Activated CD8-positive, alpha-beta memory T cell treated with anti-CD3 and anti-CD28 coated beads, Interleukin-2, amount 50 U/mL, for 24 hours (primary cell): ENCODE data around the gene PRX.
A peak's percentile ranks its signal among the peaks of the same experiment; 100 is the strongest.
"Not testable (repeated sequence)": the region's sequence is repeated elsewhere in the genome, so short reads cannot be mapped to it uniquely, and the experiment has no call there.

Source experiments
- DNase-seq: peaks from one replicate; pipeline ENCODE4 v3.0.0-alpha.2; 2020; ENCODE audit errors: extremely low read depth

The PRX gene, protein sequence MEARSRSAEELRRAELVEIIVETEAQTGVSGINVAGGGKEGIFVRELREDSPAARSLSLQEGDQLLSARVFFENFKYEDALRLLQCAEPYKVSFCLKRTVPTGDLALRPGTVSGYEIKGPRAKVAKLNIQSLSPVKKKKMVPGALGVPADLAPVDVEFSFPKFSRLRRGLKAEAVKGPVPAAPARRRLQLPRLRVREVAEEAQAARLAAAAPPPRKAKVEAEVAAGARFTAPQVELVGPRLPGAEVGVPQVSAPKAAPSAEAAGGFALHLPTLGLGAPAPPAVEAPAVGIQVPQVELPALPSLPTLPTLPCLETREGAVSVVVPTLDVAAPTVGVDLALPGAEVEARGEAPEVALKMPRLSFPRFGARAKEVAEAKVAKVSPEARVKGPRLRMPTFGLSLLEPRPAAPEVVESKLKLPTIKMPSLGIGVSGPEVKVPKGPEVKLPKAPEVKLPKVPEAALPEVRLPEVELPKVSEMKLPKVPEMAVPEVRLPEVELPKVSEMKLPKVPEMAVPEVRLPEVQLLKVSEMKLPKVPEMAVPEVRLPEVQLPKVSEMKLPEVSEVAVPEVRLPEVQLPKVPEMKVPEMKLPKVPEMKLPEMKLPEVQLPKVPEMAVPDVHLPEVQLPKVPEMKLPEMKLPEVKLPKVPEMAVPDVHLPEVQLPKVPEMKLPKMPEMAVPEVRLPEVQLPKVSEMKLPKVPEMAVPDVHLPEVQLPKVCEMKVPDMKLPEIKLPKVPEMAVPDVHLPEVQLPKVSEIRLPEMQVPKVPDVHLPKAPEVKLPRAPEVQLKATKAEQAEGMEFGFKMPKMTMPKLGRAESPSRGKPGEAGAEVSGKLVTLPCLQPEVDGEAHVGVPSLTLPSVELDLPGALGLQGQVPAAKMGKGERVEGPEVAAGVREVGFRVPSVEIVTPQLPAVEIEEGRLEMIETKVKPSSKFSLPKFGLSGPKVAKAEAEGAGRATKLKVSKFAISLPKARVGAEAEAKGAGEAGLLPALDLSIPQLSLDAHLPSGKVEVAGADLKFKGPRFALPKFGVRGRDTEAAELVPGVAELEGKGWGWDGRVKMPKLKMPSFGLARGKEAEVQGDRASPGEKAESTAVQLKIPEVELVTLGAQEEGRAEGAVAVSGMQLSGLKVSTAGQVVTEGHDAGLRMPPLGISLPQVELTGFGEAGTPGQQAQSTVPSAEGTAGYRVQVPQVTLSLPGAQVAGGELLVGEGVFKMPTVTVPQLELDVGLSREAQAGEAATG (N-terminal part only)

DNA sequence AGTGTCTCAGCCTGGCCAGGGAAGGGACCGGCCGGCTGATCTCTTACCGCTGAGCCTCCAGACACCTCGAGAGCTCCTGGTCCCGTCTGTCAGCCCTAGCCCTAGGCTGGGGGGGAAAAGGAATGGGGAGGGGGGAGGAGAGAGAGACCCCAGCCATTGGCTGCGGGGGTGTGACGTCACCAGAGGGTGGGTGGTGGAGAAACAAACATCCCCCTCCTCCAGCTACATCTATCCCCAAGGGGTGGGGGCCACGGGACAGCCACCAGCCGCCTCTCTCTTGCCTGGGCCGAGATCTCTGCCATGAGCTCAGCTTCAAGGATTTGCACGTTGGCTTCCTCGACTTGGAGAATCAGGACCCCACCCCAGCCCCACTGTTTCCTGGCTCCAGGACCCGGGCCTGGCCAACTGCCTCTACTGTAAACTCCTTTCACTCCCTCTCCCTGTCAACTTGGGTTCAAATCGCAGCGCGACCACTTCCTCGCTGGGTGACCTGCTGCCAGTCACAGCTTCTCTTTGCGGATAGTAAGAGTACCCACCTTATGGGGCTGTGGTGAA is at the start of gene PRX:
PRX (minus strand) TSS at position 88 of the 555 bp plus-strand sequence. CDS start 5,446 bp downstream, outside the sequence.
- DNase-seq, result no peak

DNA sequence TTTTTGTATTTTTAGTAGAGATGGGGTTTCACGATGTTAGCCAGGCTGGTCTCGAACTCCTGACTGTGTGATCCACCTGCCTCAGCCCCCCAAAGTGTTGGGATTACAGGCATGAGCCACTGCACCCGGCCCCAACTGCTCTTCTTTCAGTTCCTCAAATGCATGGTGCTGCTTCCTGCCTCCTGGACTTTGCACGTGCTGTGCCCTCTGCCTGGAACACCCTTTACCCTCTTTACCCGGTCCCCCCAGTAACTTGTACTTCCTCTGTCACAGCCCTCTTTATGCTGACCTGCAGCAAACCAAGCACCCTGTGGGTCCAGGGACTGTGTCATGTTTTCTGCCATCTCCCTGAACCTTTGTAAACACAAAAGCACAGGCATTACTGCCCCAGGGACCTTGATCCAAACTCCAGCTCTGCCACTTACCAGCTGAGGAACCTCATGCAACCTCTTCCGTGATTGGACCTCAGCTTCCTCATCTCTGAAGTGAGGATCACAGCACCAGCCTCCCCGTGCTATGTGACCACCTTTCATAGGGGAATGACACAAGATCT is 48.6 kb upstream of the PRX start:
- DNase-seq, result no peak

DNA sequence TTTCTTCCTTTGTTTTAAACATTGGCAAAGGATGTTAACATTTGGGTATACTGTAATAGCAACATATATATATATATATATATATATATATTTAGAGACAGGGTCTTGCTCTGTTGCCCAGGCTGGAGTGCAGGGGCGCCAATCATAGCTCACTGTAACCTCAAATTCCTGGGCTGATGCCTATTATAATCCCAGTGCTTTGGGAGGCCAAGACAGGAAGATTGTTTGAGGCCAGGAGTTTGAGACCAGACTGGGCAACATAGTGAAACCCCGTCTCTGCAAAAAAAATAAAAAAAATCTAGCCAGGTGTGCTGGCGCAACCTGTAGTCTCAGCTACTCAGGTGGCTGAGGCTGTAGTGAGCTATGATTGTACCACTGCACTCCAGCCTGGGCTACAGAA is 47.0 kb upstream of the PRX start:
- no peak for DNase-seq

DNA sequence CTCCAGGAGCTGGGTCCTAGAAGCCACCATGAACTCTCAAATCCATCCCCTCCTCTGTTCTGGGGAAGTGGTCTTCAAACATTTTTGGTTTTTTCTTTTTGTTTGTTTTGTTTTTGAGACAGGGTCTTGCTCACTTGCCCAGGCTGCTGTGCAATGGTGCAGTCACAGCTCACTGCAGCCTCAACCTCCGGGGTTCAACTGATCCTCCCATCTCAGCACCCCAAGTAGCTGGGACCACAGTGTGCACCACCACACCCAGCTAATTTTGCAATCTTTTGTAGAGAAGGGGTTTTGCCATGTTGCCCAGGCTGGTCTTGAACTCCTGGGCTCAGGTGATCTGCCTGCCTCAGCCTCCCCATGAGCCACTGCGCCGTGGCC is 45.4 kb upstream of the PRX start:
- no peak for DNase-seq

DNA sequence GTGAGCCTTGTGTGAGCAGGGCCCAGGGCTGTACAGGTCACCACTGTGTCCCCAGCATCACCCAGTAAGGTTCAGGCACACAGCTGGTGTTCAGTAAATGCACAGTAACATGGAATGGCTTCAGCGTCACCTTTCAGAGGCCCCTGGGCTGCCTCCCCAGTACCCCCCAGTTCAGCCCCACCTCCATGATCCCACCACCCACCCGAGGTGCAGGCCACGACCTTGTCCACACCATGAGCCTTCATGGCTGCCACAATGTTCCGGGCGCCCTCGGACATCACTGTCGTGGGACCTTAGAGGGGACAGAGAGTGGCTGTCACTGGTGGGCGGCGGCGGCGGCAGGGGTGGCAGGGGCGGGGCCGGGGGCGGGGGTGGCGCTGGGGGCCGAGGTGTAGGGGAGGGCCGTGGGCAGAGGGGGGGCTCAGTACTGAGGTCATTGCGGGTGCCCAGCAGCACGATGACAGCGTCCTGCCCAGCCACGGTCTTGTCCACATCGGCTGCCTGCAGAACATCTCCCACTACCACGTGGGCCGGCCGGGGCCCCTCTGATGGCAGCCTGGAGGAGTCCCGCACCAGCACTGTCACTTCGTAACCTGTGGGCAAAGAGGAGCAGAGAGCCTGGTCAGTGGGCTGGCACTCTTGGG is 44.9 kb upstream of the PRX start:
- DNase-seq, result no peak

DNA sequence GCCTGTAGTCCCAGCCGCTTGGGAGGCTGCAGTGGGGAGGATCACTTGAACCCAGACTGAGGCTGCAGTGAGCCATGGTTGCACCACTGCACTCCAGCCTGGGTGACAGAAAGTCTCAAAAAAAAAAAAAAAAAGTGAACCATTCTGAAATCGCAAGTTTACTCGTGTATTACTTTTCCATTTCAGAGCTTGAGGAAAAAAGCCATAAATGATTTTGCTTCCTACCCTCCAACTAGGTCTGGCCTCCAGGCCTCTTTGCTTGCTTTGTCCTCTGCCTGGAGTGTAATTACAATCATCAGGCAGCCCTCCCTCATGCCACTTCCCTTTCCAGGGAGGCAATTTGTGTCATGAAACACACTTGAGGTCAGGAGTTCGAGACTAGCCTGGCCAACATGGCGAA is 43.9 kb upstream of the PRX start:
- no peak for DNase-seq

DNA sequence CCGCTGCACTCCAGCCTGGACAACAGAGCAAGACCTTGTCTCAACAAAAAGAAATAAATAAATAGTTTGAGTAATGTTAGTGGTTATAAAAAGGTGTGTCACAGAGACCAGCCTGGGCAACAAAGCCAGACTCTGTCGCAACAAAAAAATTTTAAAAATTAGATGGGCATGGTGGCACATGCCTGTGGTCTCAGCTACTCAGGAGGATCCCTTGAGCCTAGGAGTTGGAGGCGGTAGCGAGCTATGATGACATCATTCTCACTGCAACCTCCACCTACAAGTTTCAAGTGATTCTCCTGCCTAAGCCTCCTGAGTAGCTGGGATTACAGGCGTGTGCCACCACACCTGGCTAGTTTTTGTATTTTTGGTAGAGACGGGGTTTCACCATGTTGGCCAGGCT is 40.8 kb upstream of the PRX start:
- not testable (repeated sequence) for DNase-seq

DNA sequence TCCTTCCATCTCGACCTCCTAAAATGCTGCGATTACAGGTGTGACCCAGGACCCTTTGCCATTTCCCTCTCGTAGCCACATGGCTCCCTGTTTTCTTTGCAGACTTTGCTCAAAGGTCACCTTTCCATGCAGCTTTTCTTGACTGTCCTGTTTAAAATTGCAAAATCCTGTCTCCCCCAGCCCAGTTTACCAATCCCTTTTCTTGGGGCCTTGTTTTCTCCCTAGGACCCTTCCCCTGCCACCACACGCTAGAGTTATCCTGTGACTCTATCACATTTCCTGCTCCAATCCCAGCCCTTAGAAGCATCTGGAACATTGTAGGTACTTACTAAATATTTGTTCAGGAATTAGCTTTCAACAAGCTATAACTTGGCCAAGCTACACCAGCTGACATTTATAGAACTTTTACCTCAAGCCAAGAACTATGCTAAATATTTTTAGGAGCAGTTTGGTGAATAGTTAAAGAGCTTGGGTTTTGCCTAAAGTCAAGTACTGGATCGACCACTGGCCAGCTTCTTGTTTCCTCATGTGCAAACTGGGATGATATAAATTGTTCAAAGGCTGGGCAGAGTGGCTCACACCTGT is 40.1 kb upstream of the PRX start:
- DNase-seq, result no peak

DNA sequence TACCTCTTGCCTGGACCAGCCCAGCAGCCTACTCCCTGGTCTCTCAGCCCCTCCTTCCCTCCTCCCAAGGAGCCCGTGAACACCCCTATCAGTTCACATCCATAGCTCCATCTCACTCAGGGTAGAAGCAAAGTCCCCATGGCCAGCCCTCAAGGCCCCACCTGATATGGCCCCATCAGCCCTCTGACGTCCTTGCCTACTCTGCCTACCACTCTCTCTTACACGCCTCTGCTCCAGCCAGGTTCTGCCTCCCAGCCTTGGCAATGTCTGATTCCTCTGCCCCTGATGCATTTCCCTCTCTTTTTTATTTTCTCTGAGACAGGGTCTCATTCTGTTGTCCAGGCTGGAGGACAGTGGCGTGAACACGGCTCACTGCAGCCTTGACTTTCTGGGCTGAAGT is 38.8 kb upstream of the PRX start:
- no peak for DNase-seq

DNA sequence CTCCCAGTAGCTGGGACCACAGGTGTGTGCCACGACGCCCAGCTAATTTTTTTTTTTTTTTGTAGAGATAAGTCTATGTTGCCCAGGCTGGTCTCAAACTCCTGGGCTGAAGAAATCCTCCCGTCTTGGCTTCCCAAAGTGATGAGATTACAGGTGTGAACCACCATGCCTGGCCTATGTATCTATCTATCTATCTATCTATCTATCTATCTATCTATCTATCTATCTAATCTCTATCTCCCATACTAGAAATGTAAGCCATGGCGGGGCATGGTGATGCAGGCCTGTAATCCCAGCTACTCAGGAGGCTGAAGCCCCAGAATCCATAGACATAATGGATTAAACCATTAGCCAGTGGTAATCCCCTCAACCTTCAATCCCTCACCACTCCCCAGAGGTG is 37.5 kb upstream of the PRX start:
- DNase-seq, result no peak

DNA sequence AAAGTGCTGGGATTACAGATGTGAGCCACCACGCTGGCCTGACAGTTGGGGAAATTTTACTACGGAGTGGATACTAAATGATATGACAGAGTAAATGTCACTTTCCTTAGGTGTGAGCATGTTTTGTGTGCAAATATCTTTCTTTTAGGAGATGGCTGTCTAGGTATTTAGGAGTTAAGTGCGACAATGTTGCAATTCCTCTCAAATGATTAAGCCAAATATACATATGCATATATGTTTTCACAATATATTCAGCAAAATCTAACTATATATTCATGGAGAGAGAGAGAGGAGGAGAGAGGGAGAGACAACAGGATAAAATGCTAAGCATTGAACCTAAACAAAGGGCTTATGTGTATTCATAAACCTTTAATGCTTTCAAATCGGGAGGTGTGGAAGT is 36.3 kb upstream of the PRX start:
- no peak for DNase-seq

DNA sequence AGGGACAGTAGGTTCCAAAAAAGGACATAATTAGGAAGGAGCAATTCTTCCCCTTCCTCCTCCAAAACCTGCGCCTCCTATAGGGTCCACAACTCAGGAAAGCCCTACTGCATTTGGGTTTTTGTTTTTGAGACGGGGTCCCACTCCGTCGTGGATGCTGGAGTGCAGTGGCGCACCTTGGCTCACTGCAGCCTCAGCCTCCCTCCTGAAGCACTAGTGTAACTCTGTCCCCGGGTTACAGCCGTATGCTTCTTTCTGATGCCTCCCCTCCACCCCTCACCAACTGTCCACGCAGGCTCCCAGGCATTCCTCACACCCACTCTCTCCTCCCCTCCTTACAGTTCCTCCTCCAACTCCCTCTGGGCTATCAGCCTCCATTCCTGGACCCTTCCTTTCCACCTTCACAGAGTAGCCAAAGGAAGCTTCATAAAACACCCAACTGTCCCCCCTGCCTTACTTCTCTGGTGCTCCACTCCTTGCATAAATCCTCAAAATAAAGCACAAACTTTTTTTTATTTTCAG is 33.1 kb upstream of the PRX start:
- DNase-seq, result no peak

DNA sequence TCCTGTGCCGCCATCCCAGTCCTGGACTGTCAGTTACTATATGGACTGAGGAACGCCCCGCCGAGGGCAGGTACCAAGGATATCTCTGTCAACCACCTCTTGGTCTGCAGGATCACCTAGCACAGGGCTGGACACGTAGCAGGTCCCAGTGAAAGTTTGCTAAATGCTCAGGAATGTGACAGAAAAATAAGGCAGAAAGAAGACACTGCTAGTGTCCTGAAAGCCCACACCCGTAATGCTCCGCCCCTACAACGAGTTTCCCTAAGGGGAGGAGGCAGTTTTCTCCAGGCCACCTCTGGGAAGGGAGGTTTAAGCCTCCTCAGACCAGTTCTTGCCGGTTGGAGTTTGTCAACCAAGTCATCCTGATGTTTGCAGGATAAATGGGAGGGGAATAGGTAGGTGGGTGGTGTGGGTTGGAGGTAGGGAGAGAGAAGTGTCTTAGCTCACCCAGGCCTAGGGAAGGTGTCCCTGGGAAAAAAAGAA is 32.6 kb upstream of the PRX start:
- DNase-seq, result no peak

DNA sequence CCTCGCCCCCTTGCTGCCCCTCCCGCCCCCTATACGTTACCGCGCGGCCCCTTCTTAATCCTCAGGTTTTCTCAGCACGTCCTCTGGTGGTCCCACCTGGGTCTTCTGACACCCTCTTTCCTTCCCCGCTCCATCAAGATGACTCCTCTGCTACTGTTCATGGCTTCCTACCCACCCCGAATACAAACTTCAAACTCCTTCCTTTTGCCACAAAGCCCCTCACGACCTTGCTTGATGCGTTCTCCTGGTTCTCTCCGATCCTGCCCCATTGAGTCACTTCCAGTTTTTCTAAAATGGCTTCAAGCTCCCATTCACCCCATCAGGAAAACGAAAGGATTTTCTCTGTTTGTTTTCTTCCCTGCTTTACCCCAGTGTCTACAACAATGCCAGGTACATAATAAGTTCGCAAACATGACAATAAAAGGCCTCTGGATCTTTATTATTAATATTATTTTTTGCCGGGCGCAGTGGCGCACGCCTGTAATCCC is 31.7 kb upstream of the PRX start:
- no peak for DNase-seq

DNA sequence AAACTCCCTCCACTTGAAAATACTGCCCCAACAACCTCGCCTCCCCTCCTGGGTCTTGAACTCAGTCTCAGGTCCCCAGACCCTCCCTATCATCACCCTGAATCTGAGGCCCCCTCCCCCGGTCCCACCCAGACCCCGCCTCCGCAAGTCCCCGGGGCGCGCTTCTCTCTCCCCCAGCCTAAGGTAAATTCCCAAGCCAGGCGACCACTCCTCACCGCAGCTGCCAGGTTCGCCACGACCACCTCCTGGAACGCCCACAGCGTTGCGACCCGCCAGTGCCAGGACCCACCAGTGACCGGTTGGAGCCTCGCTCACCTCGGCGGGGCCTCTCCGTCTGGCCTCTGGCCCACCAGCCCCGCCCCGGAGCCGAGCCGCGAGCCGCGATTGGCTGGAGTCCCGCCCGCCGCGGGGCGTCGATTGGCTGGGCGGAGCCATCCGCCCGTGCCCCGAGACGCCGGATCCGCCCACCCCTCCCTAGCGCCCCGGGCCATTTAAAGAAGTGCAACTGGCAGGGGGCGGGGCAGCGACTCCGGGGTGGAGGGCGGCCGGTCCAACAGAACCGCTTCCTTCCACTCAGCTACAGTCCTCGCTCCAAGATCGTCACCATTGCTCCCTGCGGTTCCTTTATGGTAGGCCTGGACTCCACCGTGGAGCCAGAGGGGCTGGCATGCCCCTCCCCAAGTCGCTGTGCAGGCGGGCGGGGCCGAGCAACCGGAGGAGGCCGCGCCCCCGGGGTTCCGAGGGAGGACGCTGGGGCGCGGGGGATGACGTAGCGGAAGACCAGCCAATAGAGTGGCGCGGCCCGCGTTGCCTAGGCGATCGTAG is 31.0 kb upstream of the PRX start, which contains the start of gene SERTAD3:
SERTAD3 (minus strand) TSS at position 336 of the 825 bp plus-strand sequence. CDS start 2,255 bp downstream, outside the sequence.
- peak; percentile 82 for DNase-seq

DNA sequence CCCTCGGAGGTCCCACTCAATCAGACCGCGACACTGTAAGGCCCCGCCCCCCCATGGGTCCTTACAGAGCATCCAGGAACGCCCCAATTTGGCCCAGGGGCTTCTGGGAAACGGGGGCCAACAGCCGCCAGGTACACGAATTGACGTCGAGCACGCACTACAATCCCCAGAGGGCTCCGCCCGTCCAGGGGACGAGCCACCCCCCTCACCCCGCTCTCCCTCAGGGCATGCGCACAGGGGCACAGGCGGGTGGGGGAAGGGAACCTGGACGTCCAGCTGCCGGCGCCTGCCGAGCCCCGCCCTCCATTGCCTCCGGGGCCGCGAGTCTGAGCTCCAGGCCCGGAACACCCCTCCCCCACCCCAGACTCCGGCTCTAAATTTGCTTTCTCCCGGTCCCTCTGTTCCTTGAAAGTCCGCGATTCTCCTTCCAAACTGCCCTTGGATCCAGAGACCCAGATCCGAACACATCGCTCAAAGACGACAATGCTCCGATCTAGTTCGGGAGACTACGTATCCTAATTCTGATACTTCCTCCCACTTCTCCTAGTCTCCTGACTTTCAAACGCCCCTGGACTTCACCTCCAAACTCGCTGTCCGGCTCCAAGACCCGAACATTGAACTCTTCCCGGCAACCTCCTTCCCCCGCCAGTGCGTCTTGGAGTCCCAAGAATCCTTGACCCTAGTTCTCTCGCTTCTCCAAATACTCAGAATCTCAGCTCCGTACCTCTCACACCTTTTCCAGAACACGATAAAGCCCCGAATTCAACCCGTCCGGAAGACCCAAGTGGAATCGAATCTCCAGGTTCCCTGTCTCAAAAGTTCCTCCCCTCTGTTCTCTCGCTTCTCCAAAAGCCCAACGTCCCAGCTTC is 30.2 kb upstream of the PRX start:
- DNase-seq, result peak; percentile 98

DNA sequence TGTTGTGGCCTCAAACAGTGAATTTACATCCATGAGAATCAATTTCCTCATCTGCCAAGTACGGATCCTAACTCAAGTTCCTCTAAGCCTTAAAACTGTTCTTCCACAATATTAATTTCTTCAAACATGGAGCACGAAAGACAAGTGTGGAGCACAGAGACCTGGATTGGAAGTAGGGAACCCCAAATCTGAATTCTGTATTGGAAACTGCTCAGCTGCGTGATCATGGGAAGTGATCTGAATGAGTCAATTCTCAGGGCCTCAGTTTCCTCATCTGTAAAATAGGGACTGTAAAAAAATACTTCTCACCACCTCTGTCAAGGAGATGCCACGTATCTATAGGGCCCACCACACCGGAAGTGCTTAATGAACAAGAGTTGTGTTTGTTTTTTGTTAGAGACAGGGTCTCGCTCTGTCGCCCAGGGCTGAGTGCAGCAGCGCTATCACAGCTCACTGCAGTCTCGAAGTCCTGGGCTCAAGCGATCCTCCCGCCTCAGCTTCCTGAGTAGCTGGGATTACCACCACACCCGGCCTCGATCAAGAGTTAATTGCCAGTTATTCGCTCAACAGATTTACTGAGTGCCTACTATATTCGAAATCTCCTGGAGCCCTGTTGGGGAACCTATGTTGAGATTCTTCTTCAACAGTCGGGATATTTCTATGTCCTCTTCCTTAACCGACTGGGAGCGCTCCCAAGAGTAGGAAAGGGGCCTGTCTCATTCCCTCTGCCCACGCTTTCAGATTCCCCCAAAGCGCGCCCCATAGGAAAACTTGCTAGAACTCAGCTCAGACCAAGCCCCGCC is 29.4 kb upstream of the PRX start:
- DNase-seq, result no peak
